Fibroblast of upper back skin (primary cell): ENCODE data around the gene LEMD1.
"Not testable (repeated sequence)": the region's sequence is repeated elsewhere in the genome, so short reads cannot be mapped to it uniquely, and the experiment has no call there.

Experiments
- DNase-seq: peaks from one replicate; pipeline ENCODE4 v3.0.0-alpha.2; 2013

LEMD1 gene

GRCh38 chr1:205445646-205445935 is 23.7 kb upstream of the LEMD1 start:
- no peak for DNase-seq

DNA sequence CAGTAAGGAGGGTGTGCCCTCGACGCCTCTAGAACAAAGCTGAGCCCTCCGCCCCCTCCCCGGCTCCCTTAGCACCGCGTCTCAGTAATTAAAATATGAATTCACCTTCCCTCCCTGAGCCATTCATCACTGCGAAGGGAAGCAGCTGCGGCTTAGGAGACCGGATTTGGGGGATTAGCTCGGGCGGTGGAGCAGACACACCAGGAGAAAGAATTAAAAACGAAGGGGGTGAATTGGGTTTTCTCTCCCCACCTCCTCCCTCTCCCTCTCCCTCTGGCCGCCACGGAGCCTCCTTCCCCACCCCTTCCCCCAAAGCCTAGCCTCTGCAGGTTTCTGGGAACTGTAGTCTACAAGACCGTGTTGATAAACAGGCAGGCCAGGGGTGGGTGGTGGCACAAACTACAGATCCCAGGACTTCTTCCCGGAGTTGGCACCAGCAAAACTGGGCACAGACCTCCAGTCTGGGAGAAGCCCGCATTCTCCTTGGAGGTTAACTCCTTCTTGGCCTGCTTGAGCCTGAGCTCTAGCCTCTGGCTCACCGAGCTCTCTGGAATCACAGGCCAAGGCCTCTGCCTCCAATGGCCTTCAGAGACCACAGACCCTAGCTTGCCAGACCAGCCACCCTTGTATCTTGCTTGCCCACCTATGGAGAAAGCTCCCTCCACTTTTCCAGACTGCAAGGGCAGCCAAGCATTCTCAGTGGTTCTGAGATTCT is 23.2 kb upstream of the LEMD1 start:
- peak; percentile 47 for DNase-seq

- peak; percentile 30 for DNase-seq
Measured at GRCh38 chr1:205444300-205444930, 22.6 kb upstream of the LEMD1 start.

GRCh38 chr1:205443585-205444299 is 21.9 kb upstream of the LEMD1 start:
- no peak for DNase-seq

DNA sequence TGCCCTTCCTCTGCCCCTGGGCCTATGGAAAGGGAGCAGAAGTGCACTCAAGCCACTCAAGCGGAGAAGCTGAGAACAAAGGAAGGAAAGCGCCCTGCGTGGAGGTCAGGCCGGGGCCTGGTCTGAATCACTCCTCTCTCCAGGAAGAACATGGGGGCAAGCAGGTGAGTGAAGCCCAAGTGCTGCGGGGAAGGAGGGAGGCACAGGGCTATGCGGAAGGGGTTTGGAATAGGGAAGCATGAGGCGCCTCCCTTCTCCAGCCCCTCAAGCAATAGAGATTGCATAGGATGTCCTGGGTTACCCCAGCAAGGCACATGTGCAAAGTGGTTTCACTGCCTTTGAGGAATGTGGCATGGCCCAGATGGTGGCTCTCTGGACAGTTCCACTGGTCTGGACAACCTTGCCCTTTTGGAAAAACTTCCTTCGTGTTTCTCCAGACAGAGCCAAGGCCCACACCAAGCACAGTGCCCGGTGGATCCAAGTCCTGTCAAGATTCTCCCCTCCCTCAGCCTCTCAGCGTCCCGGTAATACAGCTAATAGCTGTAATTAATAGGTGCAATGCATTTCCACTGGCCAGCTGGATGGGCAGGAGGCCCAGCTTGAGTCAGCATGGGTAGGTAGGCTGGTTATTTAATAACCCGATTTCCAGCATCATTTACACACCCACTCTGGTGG is 20.3 kb upstream of the LEMD1 start:
- DNase-seq, result no peak

- DNase-seq, result no peak
Measured at GRCh38 chr1:205441716-205442050, 19.8 kb upstream of the LEMD1 start.

- no peak for DNase-seq
Measured at GRCh38 chr1:205441318-205441633, 19.4 kb upstream of the LEMD1 start.

DNA sequence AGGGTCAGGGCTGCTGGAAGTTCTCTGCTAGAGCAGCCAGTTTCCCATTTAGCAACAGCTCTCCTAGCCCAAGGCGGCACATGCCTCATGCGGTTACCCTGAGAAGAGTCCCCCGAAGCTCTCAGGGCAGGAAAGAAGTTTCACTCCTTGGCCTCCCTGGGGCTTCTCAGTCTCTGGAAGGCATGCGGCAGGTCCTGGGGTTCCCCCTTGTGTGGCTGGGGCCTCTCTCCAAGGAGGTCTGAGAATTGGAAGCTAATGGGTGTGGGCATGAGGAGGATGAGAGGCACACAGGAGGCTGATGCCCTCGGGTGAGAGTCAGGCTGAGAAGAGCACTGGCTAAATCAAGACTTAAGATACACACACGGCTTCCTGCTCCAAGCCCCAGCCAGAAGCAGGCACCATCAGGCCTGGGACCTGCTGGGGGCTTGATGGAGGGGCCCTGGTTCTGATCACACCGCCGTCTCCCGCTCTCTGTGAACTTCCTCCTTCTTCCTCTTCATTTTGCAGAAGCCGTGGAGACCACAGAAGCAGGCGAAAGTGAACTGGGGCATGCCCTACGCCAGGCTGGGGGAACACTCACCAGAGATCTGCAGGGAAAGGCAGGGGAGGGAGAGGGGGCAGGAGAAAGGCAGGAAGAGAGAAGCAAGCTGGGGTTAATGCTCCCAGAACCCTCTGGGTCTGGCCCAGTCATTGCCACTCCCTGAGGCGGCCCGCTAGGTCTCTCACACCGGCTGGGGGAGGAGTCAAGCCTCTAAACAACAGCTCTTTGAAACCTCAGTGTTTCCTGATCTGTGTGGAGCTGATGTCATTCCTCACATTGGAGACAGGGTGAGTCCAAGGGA is 18.8 kb upstream of the LEMD1 start:
- peak; percentile 35 for DNase-seq

GRCh38 chr1:205440121-205440475 is 18.2 kb upstream of the LEMD1 start:
- no peak for DNase-seq

- peak; percentile 71 for DNase-seq
Measured at GRCh38 chr1:205438213-205439158, 16.6 kb upstream of the LEMD1 start.

- no peak for DNase-seq
Measured at GRCh38 chr1:205437570-205437969, 15.7 kb upstream of the LEMD1 start.

GRCh38 chr1:205436776-205437410 is 15.0 kb upstream of the LEMD1 start:
- no peak for DNase-seq

DNA sequence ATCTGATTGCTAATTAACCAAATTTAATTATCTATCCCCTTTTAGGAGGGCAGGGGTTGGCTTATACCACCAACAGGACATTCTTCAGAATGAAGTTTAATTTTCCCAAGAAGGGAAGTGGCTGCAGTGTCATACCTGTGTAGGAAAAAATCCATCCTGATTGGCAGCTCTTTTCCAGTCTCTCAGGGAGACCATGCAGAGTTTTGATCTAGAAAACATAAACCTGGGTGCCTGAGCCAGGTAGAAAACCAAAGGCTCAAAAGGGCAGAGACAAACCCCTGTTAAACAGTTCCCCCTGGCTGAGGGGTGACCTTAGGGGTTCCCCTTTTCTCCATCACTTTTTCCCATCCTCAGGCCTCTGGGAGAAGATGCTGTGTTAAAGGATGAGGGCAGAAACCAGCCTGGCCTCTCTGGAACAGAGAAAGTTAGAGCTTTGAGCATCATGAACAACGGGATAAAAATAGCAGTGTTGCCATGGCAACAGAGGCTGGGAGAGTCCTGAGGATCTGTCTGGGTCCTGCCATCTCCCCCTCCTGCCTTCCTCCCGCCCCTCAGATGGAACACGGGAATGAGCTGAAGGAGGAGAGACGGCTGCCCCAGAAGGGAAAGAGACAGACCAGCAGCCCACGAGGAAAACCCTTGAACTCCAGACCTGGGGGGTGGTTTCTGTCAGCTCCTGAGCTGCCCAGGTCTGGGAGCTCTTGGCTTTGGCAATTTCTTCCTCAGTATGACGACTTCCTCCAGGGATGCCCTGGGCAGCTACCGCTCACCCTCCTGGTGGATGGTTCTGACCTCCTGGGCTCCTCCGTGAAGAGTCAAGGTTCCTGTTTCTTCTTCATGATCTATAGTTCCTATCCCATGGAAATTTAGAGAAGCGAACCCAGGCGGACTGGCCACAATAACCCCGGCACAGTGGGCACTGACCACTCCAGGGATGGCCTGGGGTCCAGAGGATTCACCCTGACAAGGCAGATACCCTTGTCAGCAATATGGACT is 14.0 kb upstream of the LEMD1 start:
- peak; percentile 17 for DNase-seq

DNA sequence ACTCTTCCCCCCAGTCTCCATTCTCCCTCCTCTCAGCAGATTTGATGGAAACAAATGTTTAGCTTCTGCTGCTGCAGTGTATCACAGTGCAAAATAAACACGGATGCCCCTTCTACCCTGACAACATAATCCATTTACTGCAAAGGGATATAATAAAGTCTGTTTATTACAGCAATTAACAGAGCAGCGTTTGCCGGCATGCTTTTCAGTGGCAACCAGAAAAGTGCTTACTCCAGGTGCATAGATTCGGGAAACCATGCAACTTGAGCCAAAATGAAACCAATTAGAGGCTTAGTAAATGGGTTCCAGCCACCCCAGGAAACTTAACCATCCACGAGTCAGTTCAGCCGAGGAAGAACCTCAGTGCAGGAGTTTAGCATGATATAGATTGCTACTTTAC is 12.9 kb upstream of the LEMD1 start:
- no peak for DNase-seq

DNA sequence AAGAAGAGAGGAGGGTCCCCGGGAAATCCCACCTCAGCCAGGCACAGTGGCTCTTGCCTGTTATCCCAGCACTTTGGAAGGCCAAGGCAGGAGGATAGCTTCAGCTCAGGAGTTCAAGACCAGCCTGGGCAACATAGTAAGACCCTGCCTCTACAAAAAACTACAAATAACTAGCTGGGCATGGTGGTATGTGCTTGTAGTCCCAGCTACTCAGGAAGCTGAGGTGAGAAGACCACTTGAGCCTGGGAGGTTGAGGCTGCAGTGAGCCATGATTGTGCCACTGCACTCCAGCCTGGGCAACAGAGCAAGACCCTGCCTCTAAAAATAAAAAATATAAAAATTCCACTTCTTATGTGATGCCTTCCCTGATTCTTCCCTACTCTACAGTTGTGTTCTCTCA is 10.8 kb upstream of the LEMD1 start:
- DNase-seq, result not testable (repeated sequence)

DNA sequence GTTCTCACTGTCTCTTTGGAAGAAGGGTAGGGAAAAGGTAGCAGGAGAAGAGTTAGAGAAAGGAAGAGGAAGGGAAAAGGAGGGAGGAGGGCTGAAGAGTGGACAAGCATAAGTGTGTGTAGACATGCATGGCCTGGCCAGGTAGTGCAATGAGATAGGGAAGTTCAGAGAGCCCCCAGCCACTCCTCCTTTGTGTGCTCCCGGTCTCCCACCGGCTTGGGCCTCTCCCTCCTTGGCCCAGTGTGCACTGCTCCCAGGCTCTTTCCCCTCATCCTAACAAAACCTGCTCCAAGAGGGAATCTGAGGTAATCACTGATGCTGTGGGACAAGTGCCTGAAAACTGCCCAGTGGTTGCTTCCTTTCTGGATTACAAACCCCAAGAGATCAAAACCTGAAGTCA is 10.3 kb upstream of the LEMD1 start:
- no peak for DNase-seq

DNA sequence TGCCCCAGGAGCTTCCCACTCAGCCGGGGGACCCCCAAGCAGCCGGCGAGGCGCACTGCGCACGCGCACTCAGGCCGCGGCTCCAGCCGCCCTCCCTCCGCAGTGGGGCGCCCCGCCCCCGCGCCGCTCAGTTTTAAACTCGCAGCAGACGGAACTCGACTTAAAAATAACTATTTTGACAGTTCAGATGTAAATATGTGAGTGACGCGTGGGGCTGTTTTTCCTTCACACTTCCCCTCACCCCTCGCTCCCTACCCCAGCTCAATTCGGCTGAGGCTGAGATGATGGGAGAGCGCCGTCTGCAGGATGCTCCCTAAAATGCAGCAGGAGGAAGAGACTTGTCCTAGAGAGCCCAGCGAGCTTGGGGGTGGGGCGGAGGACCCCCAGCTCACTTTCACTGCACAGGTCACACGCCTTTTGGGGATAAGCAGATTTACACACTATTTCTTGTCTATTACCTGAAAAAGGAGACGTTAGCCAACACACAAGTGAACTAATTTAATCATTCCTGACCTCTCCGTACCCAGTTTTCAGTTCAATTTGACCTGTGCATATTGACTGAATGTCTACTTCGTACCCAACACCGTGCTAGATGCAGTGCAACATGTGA is 8.9 kb upstream of the LEMD1 start:
- peak; percentile 46 for DNase-seq

GRCh38 chr1:205429762-205430695 is 8.2 kb upstream of the LEMD1 start:
- no peak for DNase-seq
